ENCODE results near the gene GRK2. TPM values are rescaled to one million over a fixed set of nuclear protein-coding genes. Genes with fewer than 3 reads are reported as not detected.
"Not testable (repeated sequence)": the region's sequence is repeated elsewhere in the genome, so short reads cannot be mapped to it uniquely, and the experiment has no call there.

GRK2 gene
- total and polyA plus RNA-seq, 3 donors from 2014 or later: 45.6 to 87.6 (median 64.3) TPM

DNA sequence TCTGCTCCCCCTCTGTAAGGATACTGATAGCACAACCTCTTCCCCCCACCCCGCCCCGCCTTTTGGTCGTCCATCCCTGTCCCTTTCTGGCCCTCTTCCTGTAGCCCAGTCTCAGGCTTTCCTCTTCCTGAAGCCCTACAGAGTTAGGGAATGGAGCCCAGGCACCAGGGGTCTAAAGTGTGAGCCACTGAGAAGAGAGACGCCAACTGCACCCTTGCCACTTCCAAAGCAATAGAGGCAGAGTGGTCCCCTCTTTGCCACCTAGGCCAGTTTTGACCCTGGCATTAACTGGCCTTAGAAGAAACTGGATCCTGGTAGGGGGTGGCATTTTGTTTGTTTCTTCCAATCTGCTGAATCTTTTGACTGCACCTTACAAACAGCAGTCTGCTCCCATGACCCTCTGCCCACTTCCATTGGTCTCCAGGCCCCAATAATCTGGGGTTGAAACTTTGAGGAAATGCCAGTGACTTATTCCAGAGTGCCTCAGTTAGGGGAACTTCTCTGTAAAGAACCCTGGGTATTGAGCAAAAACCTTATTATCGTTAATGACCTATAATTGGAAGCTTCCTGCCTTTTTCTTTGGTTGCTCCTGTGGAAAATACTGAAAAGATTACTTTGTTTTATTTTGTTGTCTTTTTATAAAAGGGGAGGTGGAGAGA lies 9.7 kb upstream of the GRK2 start:
- no peak overlapping the region for H3K4me3 ChIP-seq
- TF ChIP-seq, protein P1, sequence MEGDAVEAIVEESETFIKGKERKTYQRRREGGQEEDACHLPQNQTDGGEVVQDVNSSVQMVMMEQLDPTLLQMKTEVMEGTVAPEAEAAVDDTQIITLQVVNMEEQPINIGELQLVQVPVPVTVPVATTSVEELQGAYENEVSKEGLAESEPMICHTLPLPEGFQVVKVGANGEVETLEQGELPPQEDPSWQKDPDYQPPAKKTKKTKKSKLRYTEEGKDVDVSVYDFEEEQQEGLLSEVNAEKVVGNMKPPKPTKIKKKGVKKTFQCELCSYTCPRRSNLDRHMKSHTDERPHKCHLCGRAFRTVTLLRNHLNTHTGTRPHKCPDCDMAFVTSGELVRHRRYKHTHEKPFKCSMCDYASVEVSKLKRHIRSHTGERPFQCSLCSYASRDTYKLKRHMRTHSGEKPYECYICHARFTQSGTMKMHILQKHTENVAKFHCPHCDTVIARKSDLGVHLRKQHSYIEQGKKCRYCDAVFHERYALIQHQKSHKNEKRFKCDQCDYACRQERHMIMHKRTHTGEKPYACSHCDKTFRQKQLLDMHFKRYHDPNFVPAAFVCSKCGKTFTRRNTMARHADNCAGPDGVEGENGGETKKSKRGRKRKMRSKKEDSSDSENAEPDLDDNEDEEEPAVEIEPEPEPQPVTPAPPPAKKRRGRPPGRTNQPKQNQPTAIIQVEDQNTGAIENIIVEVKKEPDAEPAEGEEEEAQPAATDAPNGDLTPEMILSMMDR (IDR thresholded peaks at IDR 0.05): no peak
- TF ChIP-seq POLR2A (IDR thresholded peaks at IDR 0.05): no peak
- no peaks in the 10 kb centered on the region for H3K9me3 ChIP-seq
- 75 to 79% methylated on average over 5 of the region's 5 CpGs for WGBS, 2 donors
- H3K36me3 ChIP-seq (ENCODE audit: low read depth, missing control alignments): no peaks in the 10 kb centered on the region
- H3K27me3 ChIP-seq: no peaks in the 10 kb centered on the region
- intact Hi-C loops (cut with DNase I; ENCODE audit: low total_unique reads): no loop called here
- no peak for DNase-seq
- H3K27ac ChIP-seq: no peak overlapping the region
- peaks cover 8% of the 10 kb centered on the region for H3K4me1 ChIP-seq

DNA sequence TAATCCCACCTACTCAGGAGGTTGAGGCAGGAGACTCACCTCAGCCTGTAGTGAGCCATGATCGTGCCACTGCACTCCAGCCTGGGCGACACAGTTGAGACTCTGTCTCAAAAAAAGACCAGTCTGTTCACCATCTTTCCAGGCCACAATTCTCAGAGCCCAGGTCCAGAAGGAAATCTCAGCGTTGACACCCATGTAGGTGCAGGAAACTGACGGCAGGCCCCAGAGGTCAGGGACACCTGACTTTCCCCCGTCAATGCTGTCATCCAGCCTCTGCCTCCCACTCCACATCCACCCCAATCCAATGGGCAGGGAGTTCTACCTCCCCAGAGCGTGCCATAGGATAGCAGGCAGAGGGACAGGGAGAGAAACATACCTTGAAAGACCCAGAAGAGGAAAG lies 5.9 kb upstream of the GRK2 start:
- no peaks in the 10 kb centered on the region for H3K36me3 ChIP-seq (ENCODE audit: low read depth, missing control alignments)
- H3K4me1 ChIP-seq: peaks cover 9% of the 10 kb centered on the region
- H3K27me3 ChIP-seq: no peaks in the 10 kb centered on the region
- H3K9me3 ChIP-seq: no peaks in the 10 kb centered on the region
- intact Hi-C loops (cut with DNase I; ENCODE audit: low total_unique reads): no loop called here
- H3K4me3 ChIP-seq: no peak overlapping the region
- 78 to 81% methylated on average over 6 of the region's 6 CpGs for WGBS, 2 donors
- TF ChIP-seq, protein P1 (IDR thresholded peaks at IDR 0.05): no peak
- no peak for TF ChIP-seq POLR2A (IDR thresholded peaks at IDR 0.05)
- H3K27ac ChIP-seq: no peak overlapping the region
- no peak for DNase-seq

DNA sequence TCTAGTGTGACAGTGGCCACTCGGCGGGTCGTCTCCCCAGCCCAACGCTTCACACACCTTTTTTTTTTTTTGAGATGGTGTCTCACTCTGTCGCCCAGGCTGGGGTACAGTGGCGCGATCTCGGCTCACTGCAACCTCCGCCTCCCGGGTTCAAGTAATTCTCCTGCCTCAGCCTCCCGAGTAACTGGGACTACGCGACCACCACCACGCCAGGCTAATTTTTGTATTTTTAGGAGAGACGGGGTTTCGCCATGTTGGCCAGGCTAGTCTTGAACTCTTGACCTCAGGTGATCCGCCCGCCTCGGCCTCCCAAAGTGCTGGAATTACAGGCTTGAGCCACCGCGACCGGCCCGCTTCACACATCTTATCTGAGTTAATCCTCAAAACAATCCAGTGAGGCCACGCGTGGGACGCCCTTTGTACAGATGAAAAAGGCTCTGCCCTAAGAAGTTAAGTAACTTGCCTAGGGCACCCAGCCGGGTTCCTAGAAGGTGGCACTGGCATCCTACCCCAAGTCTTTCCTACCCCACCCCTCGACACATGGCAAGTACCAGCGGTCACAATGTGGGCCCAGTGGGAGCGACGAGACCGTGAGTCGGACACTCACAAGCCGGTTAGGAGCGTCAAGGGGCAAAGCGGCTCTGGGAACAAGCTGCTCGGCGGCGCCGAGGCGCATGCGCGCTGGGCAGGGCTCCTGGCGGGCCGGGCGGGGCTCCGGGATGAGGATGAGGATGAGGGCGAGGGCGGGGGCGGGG lies 5.2 kb upstream of the GRK2 start:
- H3K27ac ChIP-seq: peak overlapping the region; percentile 11 to 34
- WGBS, 2 donors: 31 to 33% methylated on average over 25 to 42 of the region's 50 CpGs
- peaks cover 15% of the 10 kb centered on the region for H3K4me1 ChIP-seq
- peak overlapping the region; percentile 27 to 41 for H3K4me3 ChIP-seq
- H3K9me3 ChIP-seq; H3K27me3 ChIP-seq; H3K36me3 ChIP-seq (ENCODE audit: low read depth, missing control alignments); intact Hi-C loops (cut with DNase I; ENCODE audit: low total_unique reads): not testable (repeated sequence)
- DNase-seq: peak; percentile 76

GRCh38 chr11:67261640-67261945 lies 4.7 kb upstream of the GRK2 start:
- 9% methylated on average over 18 of the region's 18 CpGs; no CpG with 5 or more reads in 1 of the 2 donors for WGBS, 2 donors
- no peak for DNase-seq
- H3K27ac ChIP-seq: peak overlapping the region; percentile 11 to 34
- intact Hi-C loops (cut with DNase I; ENCODE audit: low total_unique reads): no loop called here
- H3K9me3 ChIP-seq: no peaks in the 10 kb centered on the region
- peaks cover 15% of the 10 kb centered on the region for H3K4me1 ChIP-seq
- no peaks in the 10 kb centered on the region for H3K27me3 ChIP-seq
- no peaks in the 10 kb centered on the region for H3K36me3 ChIP-seq (ENCODE audit: low read depth, missing control alignments)
- TF ChIP-seq, protein P1 (IDR thresholded peaks at IDR 0.05): no peak
- TF ChIP-seq POLR2A (IDR thresholded peaks at IDR 0.05): no peak
- peak overlapping the region; percentile 27 to 41 for H3K4me3 ChIP-seq

GRCh38 chr11:67261946-67262681 lies 4.2 kb upstream of the GRK2 start:
- intact Hi-C loops (cut with DNase I; ENCODE audit: low total_unique reads): no loop called here
- no peak for TF ChIP-seq POLR2A (IDR thresholded peaks at IDR 0.05)
- TF ChIP-seq, protein P1 (IDR thresholded peaks at IDR 0.05): no peak
- Histone ChIP-seq H3K4me1 (peaks cover 17% of the 10 kb centered on the region), H3K27me3 (no peaks in the 10 kb centered on the region), H3K9me3 (no peaks in the 10 kb centered on the region), H3K4me3 (no peak overlapping the region), H3K36me3 (ENCODE audit: low read depth, missing control alignments) (no peaks in the 10 kb centered on the region), H3K27ac (no peak overlapping the region)
- WGBS, 2 donors: 41 to 55% methylated on average over 17 to 18 of the region's 18 CpGs
- DNase-seq: no peak

Measured in testis (tissue), 3 donors.